HepG2 (cell line): Measurements from ENCODE around the gene ALOXE3. TPM values are rescaled to one million over a fixed set of nuclear protein-coding genes. Genes with fewer than 3 reads are reported as not detected.

ENCODE experiments used
- BHLHE40 ChIP-seq: IDR thresholded peaks from 2 replicates; pipeline ENCODE4 v1.6.1; 2011; ENCODE audit warnings: low read length, improper control_type of control experiment
- DNMT3B ChIP-seq: conservative IDR thresholded peaks from 2 replicates; pipeline ENCODE4 v1.6.1; 2016; ENCODE audit warnings: missing biosample characterization, control low read depth
- FIP1L1 ChIP-seq: fragments of 200-400 bp; formaldehyde crosslinking; IDR thresholded peaks from 2 replicates; pipeline ENCODE4 v1.6.1; 2018; ENCODE audit warnings: low read depth, mild to moderate bottlenecking, low read length, moderate library complexity, borderline replicate concordance; ENCODE audit not compliant: insufficient read depth
- HNF4A ChIP-seq: sonication (generic); formaldehyde crosslinking; IDR thresholded peaks from 2 replicates; pipeline ENCODE4 v1.4.0; 2020; ENCODE audit warnings: missing genetic modification reagents
- MAZ ChIP-seq, 2 experiments: sonication (generic) in 1 of 2; formaldehyde crosslinking in 1 of 2; IDR thresholded peaks; 2 replicates each; pipeline versions ENCODE4 v1.5.0 to v1.6.1; 2012 to 2020; ENCODE audit warnings: low read depth in 2 of 2, mild to moderate bottlenecking in 2 of 2, borderline replicate concordance in 1 of 2, improper control_type of control experiment in 1 of 2, low read length in 1 of 2, missing genetic modification reagents in 1 of 2, moderate library complexity in 1 of 2
- MEF2D ChIP-seq: sonication (generic); formaldehyde crosslinking; IDR thresholded peaks from 2 replicates; pipeline ENCODE4 v1.5.1; 2020; ENCODE audit warnings: mild to moderate bottlenecking, missing genetic modification reagents
- MTA3 ChIP-seq: sonication (generic); formaldehyde crosslinking; IDR thresholded peaks from 2 replicates; pipeline ENCODE4 v1.4.0; 2020; ENCODE audit warnings: missing genetic modification reagents
- NFIC ChIP-seq: IDR thresholded peaks from 2 replicates; pipeline ENCODE4 v1.6.1; 2012; ENCODE audit warnings: mild to moderate bottlenecking, low read length, inconsistent platforms
- PAX8 ChIP-seq: sonication (generic); formaldehyde crosslinking; IDR thresholded peaks from 2 replicates; pipeline ENCODE4 v1.8.0; 2022; ENCODE audit warnings: mild to moderate bottlenecking, missing genetic modification reagents, borderline replicate concordance
- RARA ChIP-seq: IDR thresholded peaks from 2 replicates; pipeline ENCODE4 v1.6.1; 2016; ENCODE audit warnings: missing genetic modification reagents, missing compliant biosample characterization
- RFX5 ChIP-seq: IDR thresholded peaks from 2 replicates; pipeline ENCODE4 v1.6.1; 2011; ENCODE audit warnings: low read depth, low read length, improper control_type of control experiment
- SIX1 ChIP-seq: sonication (generic); formaldehyde crosslinking; IDR thresholded peaks from 2 replicates; pipeline ENCODE4 v1.4.0; 2020; ENCODE audit warnings: missing genetic modification reagents, borderline replicate concordance
- SKI ChIP-seq: fragments of 450-650 bp; IDR thresholded peaks from one replicate; pipeline ENCODE4 v1.6.1; 2018; ENCODE audit warnings: mild to moderate bottlenecking; ENCODE audit not compliant: partially characterized antibody
- SOX6 ChIP-seq, 2 experiments: fragments of 450-650 bp in 1 of 2; sonication (generic) in 1 of 2; formaldehyde crosslinking in 1 of 2; IDR thresholded peaks; 2 replicates each; pipeline versions ENCODE4 v1.4.0 to v1.6.1; 2017 to 2020; ENCODE audit warnings: antibody characterized with exemption in 1 of 2, mild to moderate bottlenecking in 1 of 2, missing genetic modification reagents in 1 of 2
- SP5 ChIP-seq: IDR thresholded peaks from 2 replicates; pipeline ENCODE4 v1.6.1; 2016; ENCODE audit warnings: low read depth, borderline replicate concordance
- TAF1 ChIP-seq: sonication (generic); formaldehyde crosslinking; IDR thresholded peaks from 2 replicates; pipeline ENCODE4 v1.4.0; 2020; ENCODE audit warnings: missing genetic modification reagents
- TGIF2 ChIP-seq: IDR thresholded peaks from 2 replicates; pipeline ENCODE4 v1.6.1; 2016; ENCODE audit warnings: control low read depth, missing compliant biosample characterization
- THYN1 ChIP-seq: sonication (generic); formaldehyde crosslinking; IDR thresholded peaks from 2 replicates; pipeline ENCODE4 v1.8.1; 2023; ENCODE audit warnings: low read depth, mild to moderate bottlenecking, moderate library complexity, missing genetic modification reagents, borderline replicate concordance
- ZNF121 ChIP-seq: sonication (generic); formaldehyde crosslinking; IDR thresholded peaks from 2 replicates; pipeline ENCODE4 v1.5.0; 2020; ENCODE audit warnings: mild to moderate bottlenecking, missing genetic modification reagents
- ZNF138 ChIP-seq: sonication (generic); formaldehyde crosslinking; IDR thresholded peaks from 2 replicates; pipeline ENCODE4 v1.5.0; 2020; ENCODE audit warnings: mild to moderate bottlenecking, low read depth, missing genetic modification reagents
- ZNF275 ChIP-seq: sonication (generic); formaldehyde crosslinking; IDR thresholded peaks from 2 replicates; pipeline ENCODE4 v1.8.0; 2022; ENCODE audit warnings: missing genetic modification reagents, mild to moderate bottlenecking, inconsistent platforms, borderline replicate concordance
- ZNF331 ChIP-seq: sonication (generic); formaldehyde crosslinking; IDR thresholded peaks from 2 replicates; pipeline ENCODE4 v1.4.0; 2020; ENCODE audit warnings: missing genetic modification reagents
- ZNF570 ChIP-seq: sonication (generic); formaldehyde crosslinking; IDR thresholded peaks from 2 replicates; pipeline ENCODE4 v1.4.0; 2020; ENCODE audit warnings: mild to moderate bottlenecking, missing genetic modification reagents, borderline replicate concordance
- ZUFSP ChIP-seq: sonication (generic); formaldehyde crosslinking; IDR thresholded peaks from 2 replicates; pipeline ENCODE4 v1.9.0; 2021; ENCODE audit warnings: missing genetic modification reagents, mild to moderate bottlenecking, borderline replicate concordance
- polyA plus RNA-seq, 8 experiments: library from polyadenylated mRNA; depleted of rRNA in 3 of 8; stranded (reverse) in 7 of 8; unstranded in 1 of 8; fragments of >200 nt; fragmentation: Illumina TruSeq in 4 of 8; extraction: Trizol in 4 of 8; gene quantifications; 2 replicates each; pipeline versions ENCODE4 v1.2.1 to v1.2.3, GENCODE V29; 2011 to 2016; ENCODE audit warnings: low read depth in 4 of 8, missing spikeins in 1 of 8, mixed read lengths in 1 of 8; ENCODE audit not compliant: insufficient read depth in 1 of 8
- total RNA-seq, 5 experiments: library from RNA; depleted of rRNA; stranded (reverse); fragments of >200 nt; fragmentation: Illumina TruSeq; extraction: Trizol; gene quantifications; 2 replicates each; pipeline ENCODE4 v1.2.3, GENCODE V29; 2016; ENCODE audit warnings: low read depth in 1 of 5
- TF ChIP-seq, protein P1 (sequence below): sonication (generic); formaldehyde crosslinking; IDR thresholded peaks from 2 replicates; pipeline ENCODE4 v1.4.0; 2020; ENCODE audit warnings: missing genetic modification reagents, borderline replicate concordance

The ALOXE3 gene
- total and polyA plus RNA-seq, 2 of the 13 experiments (the other 11 are each of a cell fraction or from before 2014, with no cell fraction given) = 0.07 TPM; not detected in 1

DNA sequence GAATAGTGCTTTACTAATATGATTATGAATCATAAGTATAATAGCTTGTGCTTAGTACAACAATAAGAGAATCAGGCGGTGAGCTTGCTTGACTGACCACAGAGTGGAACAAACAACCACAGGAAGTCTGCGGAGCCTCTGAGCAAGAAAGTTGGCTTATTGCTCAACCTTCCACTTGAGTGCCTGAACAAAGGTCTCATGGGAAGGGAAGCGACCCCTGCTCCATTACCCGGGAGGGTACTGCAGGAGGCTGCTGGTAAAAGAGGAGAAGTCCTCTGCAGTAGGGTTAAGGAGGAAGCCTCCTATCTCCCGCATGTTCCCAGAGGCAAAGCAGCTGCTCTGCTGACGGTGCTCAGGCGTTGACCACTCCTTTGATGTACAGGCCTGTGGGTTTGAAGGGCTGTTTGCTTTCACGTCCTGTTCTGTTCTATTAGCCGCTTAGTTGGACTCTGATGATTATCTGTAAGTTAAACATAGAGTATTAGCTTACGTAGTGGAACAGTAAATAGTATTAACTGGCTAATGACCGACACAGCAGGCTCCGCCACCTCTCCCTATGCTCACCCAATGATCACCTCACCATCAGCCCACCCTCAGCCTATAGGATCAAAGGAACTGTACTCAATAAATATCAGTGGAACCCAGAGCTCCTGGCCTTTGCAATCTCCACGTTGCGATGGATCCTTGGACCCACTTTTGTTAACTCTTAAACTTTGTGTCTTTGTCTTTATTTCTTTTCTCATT is 61.9 kb downstream of the ALOXE3 start (continued):
- TF ChIP-seq ZUFSP (CRISPR knock-in tag) (no peak), THYN1 (CRISPR knock-in tag) (no peak), RFX5 (0 out of 2 replicates have a peak, but pooled peaks have one; percentile 11), ZNF275 (CRISPR knock-in tag) (no peak; the same call in 1 of the 2 replicates), SKI (peak; percentile 39), MAZ (IDR thresholded peaks at IDR 0.05; ENCODE audit: borderline replicate concordance, low read depth, low read length) (no peak), MAZ (CRISPR knock-in tag; IDR thresholded peaks at IDR 0.05; ENCODE audit: low read depth) (peak; percentile 32; the same call in 1 of the 2 replicates), ZNF570 (no peak), BHLHE40 (0 out of 2 replicates have a peak, but pooled peaks have one; percentile 61), MTA3 (CRISPR knock-in tag) (no peak), ZNF138 (CRISPR knock-in tag) (no peak), RARA (peak; percentile 70), DNMT3B (no peak), PAX8 (CRISPR knock-in tag) (no peak), SOX6 (IDR thresholded peaks at IDR 0.05) (no peak), SOX6 (CRISPR knock-in tag; IDR thresholded peaks at IDR 0.05) (peak; percentile 92), TGIF2 (CRISPR knock-in tag) (peak; percentile 50; the same call in 1 of the 2 replicates), HNF4A (CRISPR knock-in tag) (peak; percentile 74), ZNF121 (CRISPR knock-in tag) (peak; percentile 34; the same call in 1 of the 2 replicates), MEF2D (CRISPR knock-in tag) (peak; percentile 83), TAF1 (CRISPR knock-in tag) (peak; percentile 32), NFIC (peak; percentile 82), SIX1 (peak; percentile 64; the same call in 1 of the 2 replicates), FIP1L1 (no peak), SP5 (peak; percentile 67; the same call in 1 of the 2 replicates), ZNF331 (CRISPR knock-in tag) (peak; percentile 67; the same call in 1 of the 2 replicates)
- TF ChIP-seq, protein P1, sequence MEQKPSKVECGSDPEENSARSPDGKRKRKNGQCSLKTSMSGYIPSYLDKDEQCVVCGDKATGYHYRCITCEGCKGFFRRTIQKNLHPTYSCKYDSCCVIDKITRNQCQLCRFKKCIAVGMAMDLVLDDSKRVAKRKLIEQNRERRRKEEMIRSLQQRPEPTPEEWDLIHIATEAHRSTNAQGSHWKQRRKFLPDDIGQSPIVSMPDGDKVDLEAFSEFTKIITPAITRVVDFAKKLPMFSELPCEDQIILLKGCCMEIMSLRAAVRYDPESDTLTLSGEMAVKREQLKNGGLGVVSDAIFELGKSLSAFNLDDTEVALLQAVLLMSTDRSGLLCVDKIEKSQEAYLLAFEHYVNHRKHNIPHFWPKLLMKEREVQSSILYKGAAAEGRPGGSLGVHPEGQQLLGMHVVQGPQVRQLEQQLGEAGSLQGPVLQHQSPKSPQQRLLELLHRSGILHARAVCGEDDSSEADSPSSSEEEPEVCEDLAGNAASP (CRISPR knock-in tag) = peak; percentile 43
